Endothelial cell of umbilical vein (primary cell): ENCODE measurements around the gene GRK6. TPM values are rescaled to one million over a fixed set of nuclear protein-coding genes. Genes with fewer than 3 reads are reported as not detected.

ENCODE experiments used
- BruUV-seq: library from RNA; stranded (reverse); fragments of 400-500 nt; replicated peaks from 2 replicates; lab custom pipeline; 2021; lab: Mats Ljungman, UMichigan
- CTCF ChIA-PET: fragments of 300-600, 350-600 bp; sonication (Branson Sonifier 250); formaldehyde crosslinking; loops from one replicate; lab custom pipeline; 2021; ENCODE audit warnings: antibody characterized with exemption, inconsistent platforms; lab: Charles Lee
- POLR2A ChIA-PET: fragments of 300-600, 350-600 bp; sonication (Branson Sonifier 250); formaldehyde crosslinking; loops from one replicate; lab custom pipeline; 2021; ENCODE audit warnings: antibody characterized with exemption, inconsistent platforms; lab: Charles Lee
- DNase-seq: peaks from one replicate; pipeline ENCODE4 v3.0.0-alpha.2; 2011; ENCODE audit warnings: low read depth, low spot score
- FAIRE-seq: peaks from 2 replicates; lab custom pipeline; 2011; peaks lifted over from hg19 to GRCh38; lab: Jason Lieb, UNC
- H2AFZ ChIP-seq: 2 replicates; pipeline ENCODE4 v1.6.0; 2012; ENCODE audit warnings: low read depth, low read length, control low read depth, inconsistent platforms
- H3K27ac ChIP-seq: 2 replicates; pipeline ENCODE4 v1.5.1; 2011; ENCODE audit warnings: low read depth, mild to moderate bottlenecking, control low read depth, low read length, moderate library complexity; ENCODE audit not compliant: insufficient read depth
- H3K27me3 ChIP-seq, 2 experiments: 2 replicates each; pipeline versions ENCODE4 v1.6.0 to v1.6.1; 2011; ENCODE audit warnings: low read length in 2 of 2, mixed read lengths in 1 of 2; ENCODE audit not compliant: control insufficient read depth in 2 of 2, insufficient read depth in 2 of 2
- H3K36me3 ChIP-seq, 2 experiments: 2 replicates in 1 of 2; 3 replicates in 1 of 2; pipeline ENCODE4 v1.5.1; 2011; ENCODE audit warnings: low read length in 2 of 2, mild to moderate bottlenecking in 1 of 2, moderate library complexity in 1 of 2; ENCODE audit not compliant: control insufficient read depth in 2 of 2, insufficient read depth in 2 of 2; ENCODE audit errors: extremely low read depth in 1 of 2
- H3K4me1 ChIP-seq: 3 replicates; pipeline ENCODE4 v1.5.1; 2011; ENCODE audit warnings: mild to moderate bottlenecking, low read length; ENCODE audit not compliant: control insufficient read depth, insufficient read depth; ENCODE audit errors: extremely low read depth
- H3K4me2 ChIP-seq: 2 replicates; pipeline ENCODE4 v1.6.1; 2011; ENCODE audit warnings: low read length, control low read depth, mixed read lengths; ENCODE audit not compliant: insufficient read depth
- H3K4me3 ChIP-seq, 3 experiments: fragments of 200-600 bp in 1 of 3; sonication (generic), shearing (Covaris generic) in 1 of 3; replicated peaks in 1 of 3; 2 replicates each; pipeline ENCODE4 v1.5.1; 2011 to 2016; ENCODE audit warnings: control low read depth in 3 of 3, low read length in 3 of 3, mild to moderate bottlenecking in 2 of 3, inconsistent platforms in 1 of 3, low read depth in 1 of 3, moderate library complexity in 1 of 3; ENCODE audit not compliant: insufficient read depth in 1 of 3
- H3K79me2 ChIP-seq: 2 replicates; pipeline ENCODE4 v1.6.0; 2012; ENCODE audit warnings: low read length, inconsistent platforms; ENCODE audit not compliant: control insufficient read depth, insufficient read depth
- H3K9ac ChIP-seq: replicated peaks from 2 replicates; pipeline ENCODE3; 2011; ENCODE audit warnings: low read length, control low read depth; ENCODE audit not compliant: insufficient read depth; ENCODE audit errors: extremely low read depth
- H3K9me1 ChIP-seq: replicated peaks from 3 replicates; pipeline ENCODE4 v1.6.0; 2011; ENCODE audit warnings: mild to moderate bottlenecking, low read length; ENCODE audit not compliant: control insufficient read depth, insufficient read depth; ENCODE audit errors: extremely low read depth
- H3K9me3 ChIP-seq: replicated peaks from 2 replicates; pipeline ENCODE4 v1.5.1; 2012; ENCODE audit warnings: low read length, inconsistent platforms; ENCODE audit not compliant: control insufficient read depth, insufficient read depth
- H4K20me1 ChIP-seq: replicated peaks from 2 replicates; pipeline ENCODE3; 2011; ENCODE audit warnings: mild to moderate bottlenecking, low read length; ENCODE audit not compliant: control insufficient read depth, insufficient read depth; ENCODE audit errors: extremely low read depth
- CTCF ChIP-seq, 2 donors: IDR thresholded peaks; 1 replicate in 1 of 2; 2 replicates in 1 of 2; pipeline ENCODE4 v1.5.1; 2011; ENCODE audit warnings: low read length in 2 of 2, mild to moderate bottlenecking in 2 of 2, moderate library complexity in 2 of 2, control low read depth in 1 of 2, inconsistent platforms in 1 of 2, low read depth in 1 of 2; ENCODE audit not compliant: insufficient read depth in 1 of 2; ENCODE audit errors: extremely low read depth in 1 of 2
- EZH2 ChIP-seq: IDR thresholded peaks from 2 replicates; pipeline ENCODE4 v1.6.1; 2012; ENCODE audit warnings: borderline replicate concordance, low read depth, mild to moderate bottlenecking, moderate library complexity, low read length, inconsistent platforms; ENCODE audit not compliant: severe bottlenecking
- FOS ChIP-seq: IDR thresholded peaks from 2 replicates; pipeline ENCODE4 v1.6.1; 2011; ENCODE audit warnings: mild to moderate bottlenecking, low read length, moderate library complexity, borderline replicate concordance; ENCODE audit not compliant: insufficient read depth
- GATA2 ChIP-seq: IDR thresholded peaks from 2 replicates; pipeline ENCODE4 v1.7.0; 2011; ENCODE audit warnings: low read depth, mild to moderate bottlenecking, moderate library complexity, mixed read lengths, low read length; ENCODE audit not compliant: insufficient read length, insufficient read depth
- JUN ChIP-seq: IDR thresholded peaks from 2 replicates; pipeline ENCODE4 v1.6.1; 2011; ENCODE audit warnings: borderline replicate concordance, low read depth; ENCODE audit not compliant: insufficient read length, insufficient read depth
- MYC ChIP-seq: IDR thresholded peaks from one replicate; pipeline ENCODE4 v1.6.1; 2011; ENCODE audit warnings: mild to moderate bottlenecking, low read depth, low read length
- POLR2A ChIP-seq: IDR thresholded peaks from 2 replicates; pipeline ENCODE4 v1.6.1; 2012; ENCODE audit warnings: low read depth, mild to moderate bottlenecking, control low read depth, low read length
- POLR2AphosphoS5 ChIP-seq: IDR thresholded peaks from 2 replicates; pipeline ENCODE4 v1.6.1; 2012; ENCODE audit warnings: low read depth, mild to moderate bottlenecking, control low read depth, low read length, moderate library complexity; ENCODE audit not compliant: insufficient read depth
- dilution Hi-C: fragments of 300-500 bp; cut with MboI; formaldehyde crosslinking; loops from one replicate; pipeline ENCODE4 v1.15.0; 2019; ENCODE audit warnings: low sequenced_read_pairs; ENCODE audit not compliant: extremely low pct_ligation_motif_present
- intact Hi-C: fragments of 100-400 bp; cut with micrococcal nuclease; formaldehyde crosslinking; loops from one replicate; pipeline ENCODE4 v1.10.0; 2022
- polyA plus RNA-seq, 4 experiments: library from polyadenylated mRNA; depleted of rRNA in 3 of 4; stranded (reverse) in 3 of 4; unstranded in 1 of 4; fragments of >200 nt; gene quantifications; 2 replicates each; pipeline versions ENCODE4 v1.2.1 to v1.2.3, GENCODE V29; 2011 to 2012; ENCODE audit warnings: missing spikeins in 1 of 4
- total RNA-seq: library from RNA; stranded (reverse); gene quantifications from 2 replicates; pipeline ENCODE4 v1.2.3, GENCODE V29; 2021
- TF ChIP-seq, protein P1 (sequence below): IDR thresholded peaks from 2 replicates; pipeline ENCODE4 v1.6.1; 2011; ENCODE audit not compliant: insufficient read depth, insufficient read length

GRK6 gene
- total and polyA plus RNA-seq, 2 donors (not counting 3 experiments of a cell fraction or from before 2014, with no cell fraction given), result 28.9 to 36.4 TPM

- ChIA-PET POLR2A (interaction anchor here (0.5 to 1.8 kb wide), 3 partner anchors 11 to 61 kb away, joined by 3 to 4 read pairs (median 3); no protein-coding TSS in a partner anchor), CTCF (interaction anchor here (0.9 to 5.2 kb wide), 8 partner anchors 12 to 59 kb away, joined by 3 to 43 read pairs (median 10); partner anchors contain the start of gene PRR7)
- no peak for TF ChIP-seq POLR2A
- no peak for TF ChIP-seq FOS
- Histone ChIP-seq H3K4me3 (no peak overlapping the region), H3K9me1 (no peaks in the 10 kb centered on the region), H4K20me1 (no peaks in the 10 kb centered on the region), H3K9ac (no peak overlapping the region), H3K4me2 (peak overlapping the region; percentile 86), H3K9me3 (no peaks in the 10 kb centered on the region), H2AFZ (no peak overlapping the region), H3K36me3 (peaks cover 4 to 19% of the 10 kb centered on the region in 2 experiments), H3K4me1 (peaks cover 14% of the 10 kb centered on the region), H3K79me2 (peaks cover 27% of the 10 kb centered on the region), H3K27me3 (no peaks in the 10 kb centered on the region), H3K27ac (no peak overlapping the region)
- DNase-seq (no peak), FAIRE-seq (no peak)
- no TSS peak for BruUV-seq
- dilution Hi-C loops (no loop called here), intact Hi-C loops (loop anchor here (2.0 kb wide), 2 partner anchors 27 to 57 kb away; no protein-coding TSS in a partner anchor)
Measured at GRCh38 chr5:177427919-177428573, 1.6 kb downstream of the GRK6 start.

DNA sequence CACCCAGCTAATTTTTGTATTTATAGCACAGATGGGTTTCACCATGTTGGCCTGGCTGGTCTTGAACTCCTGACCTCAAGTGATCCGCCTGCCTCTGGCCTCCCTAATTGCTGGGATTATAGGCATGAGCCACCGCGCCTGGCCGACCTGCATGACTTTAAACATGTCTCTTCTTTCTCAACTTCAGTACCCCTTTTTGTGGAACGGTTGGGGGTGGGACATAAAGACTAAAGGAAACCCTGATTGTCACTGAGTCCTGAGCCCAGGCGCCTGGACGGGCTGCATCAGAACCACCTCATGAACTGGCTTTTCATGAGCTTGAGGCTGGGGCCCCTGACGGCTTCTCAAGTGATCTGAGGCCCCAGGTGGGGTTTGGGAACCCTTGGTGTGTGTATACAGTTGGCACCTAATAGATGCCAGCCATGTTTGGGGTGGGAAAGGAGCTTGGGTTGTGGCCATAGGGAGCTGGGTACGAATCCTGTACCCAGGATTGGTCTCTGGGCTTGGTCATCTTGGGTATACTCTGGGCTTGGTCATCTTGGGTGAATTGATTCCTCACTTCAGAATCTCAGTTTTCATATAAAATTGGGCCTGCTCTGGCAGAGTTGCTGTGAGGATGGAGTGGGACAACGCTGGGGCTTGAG is 2.2 kb downstream of the GRK6 start:
- Histone ChIP-seq H3K9ac (no peak overlapping the region), H3K4me2 (no peak overlapping the region), H3K27ac (no peak overlapping the region), H3K9me3 (no peaks in the 10 kb centered on the region), H3K79me2 (peaks cover 27% of the 10 kb centered on the region), H3K36me3 (peaks cover 4 to 19% of the 10 kb centered on the region in 2 experiments), H4K20me1 (no peaks in the 10 kb centered on the region), H3K4me1 (peaks cover 14% of the 10 kb centered on the region), H3K9me1 (no peaks in the 10 kb centered on the region), H3K4me3 (no peak overlapping the region), H2AFZ (no peak overlapping the region), H3K27me3 (no peaks in the 10 kb centered on the region)
- no peak for DNase-seq
- no TSS peak for BruUV-seq
- CTCF ChIA-PET, result interaction anchor here (2.3 to 5.2 kb wide), 3 partner anchors 11 to 26 kb away, joined by 5 to 27 read pairs (median 10); no protein-coding TSS in a partner anchor
- dilution Hi-C loops, result no loop called here
- no peak for FAIRE-seq
- POLR2A ChIA-PET, result interaction anchor here (0.7 kb wide), 1 partner anchor 62 kb away, joined by 3 read pairs; no protein-coding TSS in a partner anchor
- TF ChIP-seq EZH2, result no peak
- no peak for TF ChIP-seq GATA2
- no peak for TF ChIP-seq MYC
- no peak for TF ChIP-seq FOS
- no peak for TF ChIP-seq POLR2A
- TF ChIP-seq, protein P1, sequence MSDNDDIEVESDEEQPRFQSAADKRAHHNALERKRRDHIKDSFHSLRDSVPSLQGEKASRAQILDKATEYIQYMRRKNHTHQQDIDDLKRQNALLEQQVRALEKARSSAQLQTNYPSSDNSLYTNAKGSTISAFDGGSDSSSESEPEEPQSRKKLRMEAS, result no peak
- TF ChIP-seq CTCF (IDR thresholded peaks at IDR 0.05; ENCODE audit: extremely low read depth in 1 of 2, insufficient read depth in 1 of 2, low read depth in 1 of 2, low read length in 2 of 2), result no peak
- TF ChIP-seq JUN, result no peak
- no peak for TF ChIP-seq POLR2AphosphoS5
- intact Hi-C loops, result no loop called here
